Measurements from ENCODE around the gene IGSF9B. TPM values are rescaled to one million over a fixed set of nuclear protein-coding genes. Genes with fewer than 3 reads are reported as not detected.

Gene IGSF9B
- total and polyA plus RNA-seq, 10 of the 15 experiments (the other 5 are each of a cell fraction or from before 2014, with no cell fraction given) = 0.03 to 3.7 (median 0.20) TPM; not detected in 2

- TF ChIP-seq HSF1 (IDR thresholded peaks at IDR 0.05; ENCODE audit: low read depth, low read length) = no peak
Measured at GRCh38 chr11:133889188-133889587, 67.6 kb downstream of the IGSF9B start (continued).

- FAIRE-seq (no peak), ATAC-seq (peak; percentile 56), DNase-seq (ENCODE audit: low read depth, low spot score) (peak; percentile 21)
- H2AFZ ChIP-seq (ENCODE audit: control insufficient read depth, low read depth, low read length) = no peak overlapping the region; the same call in 1 of the 2 replicates
- H3K79me2 ChIP-seq (ENCODE audit: control insufficient read depth, insufficient read depth, low read length) = no peaks in the 10 kb centered on the region
- H3K9me3 ChIP-seq (replicated peaks; ENCODE audit: control insufficient read depth, insufficient read depth, low read length) = no peaks in the 10 kb centered on the region; the same call in 2 of the 3 replicates
- H3K4me2 ChIP-seq (ENCODE audit: control insufficient read depth, insufficient read depth) = no peak overlapping the region
- no peak overlapping the region for H3K27ac ChIP-seq (ENCODE audit: control insufficient read depth, insufficient read depth)
- ChIA-PET POLR2A (no interaction called here), RAD21 (ENCODE audit: unreplicated experiment) (no interaction called here), CTCF (no interaction called here), SMC1A (ENCODE audit: uncharacterized antibody, unreplicated experiment) (no interaction called here)
- intact Hi-C loops (cut with micrococcal nuclease; ENCODE audit: unreplicated experiment) (no loop called here), in situ Hi-C loops (cut with MboI) (no loop called here)
- no peaks in the 10 kb centered on the region; a peak in 1 of 4 replicates for H3K27me3 ChIP-seq (replicated peaks in 1 of 2; ENCODE audit: control insufficient read depth in 2 of 2, insufficient read depth in 2 of 2, low read length in 1 of 2)
- no peak overlapping the region for H3K9ac ChIP-seq (ENCODE audit: control insufficient read depth, insufficient read depth, low read length)
- no TSS peak for BruUV-seq (replicated peaks)
- no peak overlapping the region for H3K4me3 ChIP-seq
- no peaks in the 10 kb centered on the region for H3K4me1 ChIP-seq (ENCODE audit: control insufficient read depth, insufficient read depth, low read length)
- H3K36me3 ChIP-seq (ENCODE audit: control insufficient read depth in 2 of 2, insufficient read depth in 2 of 2, low read length in 1 of 2) = no peaks in the 10 kb centered on the region
- no peaks in the 10 kb centered on the region for H4K20me1 ChIP-seq (ENCODE audit: control insufficient read depth, insufficient read depth)
- WGBS (ENCODE audit: insufficient coverage, insufficient replicate concordance, low lambda C conversion rate, missing lambda C conversion rate) = 14% methylated on average over 5 of the region's 5 CpGs
- TF ChIP-seq IKZF2 (IDR thresholded peaks at IDR 0.05) = peak in 1 of 2 experiments; percentile 21; a peak in 1 of 4 replicates
- peak; percentile 25 to 32; a peak in 1 of 4 replicates for TF ChIP-seq BHLHE40 (IDR thresholded peaks at IDR 0.05; ENCODE audit: borderline replicate concordance in 1 of 2, low read depth in 2 of 2, low read length in 1 of 2)
- TF ChIP-seq SMARCA5 (IDR thresholded peaks at IDR 0.05) = no peak
- no peak for TF ChIP-seq NBN (IDR thresholded peaks at IDR 0.05)
- peak; percentile 60; the same call in 1 of the 2 replicates for TF ChIP-seq ZNF687 (IDR thresholded peaks at IDR 0.05)
- TF ChIP-seq IKZF1 (conservative IDR thresholded peaks at IDR 0.05) = no peak
- peak; percentile 66; the same call in 1 of the 2 replicates for TF ChIP-seq NR2F1 (conservative IDR thresholded peaks at IDR 0.05)
- peak; percentile 35 for TF ChIP-seq CUX1 (IDR thresholded peaks at IDR 0.05; ENCODE audit: insufficient replicate concordance, low read depth, low read length)
- TF ChIP-seq MEF2B (IDR thresholded peaks at IDR 0.05; ENCODE audit: partially characterized antibody, poor library complexity, severe bottlenecking) = peak; percentile 74
Measured at GRCh38 chr11:133887692-133888332, 69.0 kb downstream of the IGSF9B start.
